Neural crest cell (in vitro differentiated cells): ENCODE data around the gene CRYL1. TPM values are rescaled to one million over a fixed set of nuclear protein-coding genes. Genes with fewer than 3 reads are reported as not detected.

Experiments
- DNase-seq: peaks from one replicate; pipeline ENCODE4 v3.0.0; 2021; ENCODE audit warnings: low read depth, mixed read lengths, low spot score
- H3K27ac Mint-ChIP-seq: one replicate; pipeline ENCODE4 v1.8.0; 2021; ENCODE audit warnings: mild to moderate bottlenecking, mixed read lengths; ENCODE audit not compliant: unreplicated experiment
- H3K27me3 Mint-ChIP-seq: 2 replicates; pipeline ENCODE4 v1.8.0; 2021; ENCODE audit warnings: low read depth, mild to moderate bottlenecking, mixed read lengths
- H3K36me3 Mint-ChIP-seq: 2 replicates; pipeline ENCODE4 v1.8.0; 2021; ENCODE audit warnings: low read depth, mild to moderate bottlenecking, mixed read lengths
- H3K4me1 Mint-ChIP-seq: 2 replicates; pipeline ENCODE4 v1.8.0; 2021; ENCODE audit warnings: mixed read lengths
- H3K4me3 Mint-ChIP-seq: one replicate; pipeline ENCODE4 v1.8.0; 2021; ENCODE audit warnings: mild to moderate bottlenecking, mixed read lengths
- H3K9me3 Mint-ChIP-seq: 2 replicates; pipeline ENCODE4 v1.8.0; 2021; ENCODE audit warnings: mixed read lengths
- CTCF ChIP-seq: fragments of 200-600 bp; sonication (generic); conservative IDR thresholded peaks from 2 replicates; pipeline ENCODE4 v1.5.0; 2021; ENCODE audit warnings: antibody characterized with exemption, mild to moderate bottlenecking
- total RNA-seq: library from RNA; stranded (reverse); gene quantifications from 2 replicates; pipeline ENCODE4 v1.2.1, GENCODE V29; 2021

Gene CRYL1
- total RNA-seq, 1 donor from 2014 or later: 19.9 TPM

- Mint-ChIP-seq H3K27ac (no peak overlapping the region), H3K9me3 (no peaks in the 10 kb centered on the region), H3K4me3 (no peak overlapping the region), H3K27me3 (no peaks in the 10 kb centered on the region), H3K36me3 (no peaks in the 10 kb centered on the region), H3K4me1 (peaks cover 3% of the 10 kb centered on the region)
- DNase-seq: no peak
- no peak for TF ChIP-seq CTCF
Observed at GRCh38 chr13:20373861-20374260, 151.8 kb downstream of the CRYL1 start.

DNA sequence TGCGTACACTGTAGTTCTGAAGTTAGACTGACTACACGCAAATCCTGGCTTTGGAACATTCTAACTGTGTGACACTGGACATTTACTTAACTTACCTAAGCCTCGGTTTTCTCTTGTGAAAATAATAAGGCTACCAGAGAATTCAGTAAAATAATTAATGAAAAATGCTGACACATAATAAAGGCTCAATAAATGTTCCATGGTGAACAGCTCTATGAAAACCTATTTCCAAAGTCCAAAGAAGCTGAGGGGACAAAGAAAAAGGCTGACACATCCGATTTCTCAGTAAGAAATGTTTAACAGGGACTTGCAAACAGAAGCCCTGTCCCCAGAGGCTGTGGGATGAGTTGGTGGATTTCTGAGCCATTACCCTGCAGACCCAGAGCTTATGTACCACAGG is 153.8 kb downstream of the CRYL1 start:
- Mint-ChIP-seq H3K9me3 (no peaks in the 10 kb centered on the region), H3K4me3 (no peak overlapping the region), H3K27ac (no peak overlapping the region), H3K4me1 (no peaks in the 10 kb centered on the region), H3K36me3 (no peaks in the 10 kb centered on the region), H3K27me3 (no peaks in the 10 kb centered on the region)
- no peak for DNase-seq
- no peak for TF ChIP-seq CTCF

DNA sequence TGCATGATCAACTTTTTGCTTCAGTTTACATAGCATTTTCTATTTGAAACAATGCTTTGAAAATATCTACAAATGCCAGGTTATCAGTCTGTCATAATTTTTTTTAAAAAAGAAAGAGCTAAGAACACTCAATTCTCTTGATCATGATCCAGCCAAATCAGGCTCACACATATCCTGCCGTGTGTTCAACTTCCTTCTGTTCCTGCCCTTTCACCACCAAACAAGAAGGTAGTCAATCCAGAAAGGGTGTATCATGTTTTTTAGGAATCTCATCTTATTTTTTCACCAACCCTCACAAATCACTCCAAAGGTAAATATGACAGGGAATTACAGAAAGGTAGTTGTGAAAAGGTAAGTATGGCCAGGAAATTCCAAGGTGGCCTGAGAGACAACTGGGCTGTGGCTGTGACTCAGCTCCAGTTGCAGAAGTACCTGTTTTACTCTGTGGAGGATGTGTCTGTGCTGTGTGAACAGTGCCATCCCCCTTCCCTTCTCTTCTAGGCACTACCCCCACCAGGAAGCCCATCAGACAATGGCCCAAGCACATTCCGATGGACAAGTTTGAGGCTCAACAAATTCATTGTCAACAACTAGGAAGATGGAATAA is 154.7 kb downstream of the CRYL1 start:
- no peaks in the 10 kb centered on the region for H3K36me3 Mint-ChIP-seq
- no peaks in the 10 kb centered on the region for H3K9me3 Mint-ChIP-seq
- no peaks in the 10 kb centered on the region for H3K4me1 Mint-ChIP-seq
- H3K4me3 Mint-ChIP-seq: no peak overlapping the region
- no peak for DNase-seq
- H3K27me3 Mint-ChIP-seq: no peaks in the 10 kb centered on the region
- H3K27ac Mint-ChIP-seq: no peak overlapping the region
- TF ChIP-seq CTCF: no peak

DNA sequence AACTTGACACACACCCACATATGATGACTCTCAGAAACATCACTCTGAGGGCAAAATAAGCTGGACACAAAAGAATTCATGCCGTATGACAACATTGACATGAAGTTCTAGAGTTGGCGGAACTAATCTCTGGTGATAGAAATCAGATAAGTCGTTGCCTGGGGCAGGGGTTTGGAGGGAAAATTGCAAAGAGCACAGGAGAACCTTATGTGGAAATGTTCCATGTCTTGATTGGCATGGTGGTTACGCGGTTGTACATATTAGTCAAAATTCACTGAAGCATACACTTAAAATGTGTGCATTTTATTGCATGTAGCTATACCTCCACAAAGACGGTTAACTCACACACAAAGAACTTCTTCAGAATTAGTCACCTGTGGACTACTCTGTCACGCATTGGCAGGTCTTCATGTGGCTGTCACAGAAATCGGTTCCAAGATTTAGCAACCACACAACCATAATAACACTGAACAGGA is 155.7 kb downstream of the CRYL1 start:
- Mint-ChIP-seq H3K27ac (no peak overlapping the region), H3K9me3 (no peaks in the 10 kb centered on the region), H3K4me1 (no peaks in the 10 kb centered on the region), H3K36me3 (no peaks in the 10 kb centered on the region), H3K4me3 (no peak overlapping the region), H3K27me3 (no peaks in the 10 kb centered on the region)
- no peak for TF ChIP-seq CTCF
- DNase-seq: no peak

GRCh38 chr13:20366056-20366455 is 159.6 kb downstream of the CRYL1 start:
- Mint-ChIP-seq H3K27ac (no peak overlapping the region), H3K27me3 (no peaks in the 10 kb centered on the region), H3K4me1 (peaks cover 7% of the 10 kb centered on the region), H3K4me3 (no peak overlapping the region), H3K36me3 (no peaks in the 10 kb centered on the region), H3K9me3 (no peaks in the 10 kb centered on the region)
- no peak for TF ChIP-seq CTCF
- DNase-seq: no peak
